Measurements from ENCODE around the gene DAB2. TPM values are rescaled to one million over a fixed set of nuclear protein-coding genes. Genes with fewer than 3 reads are reported as not detected.

DAB2 gene
- total and polyA plus RNA-seq, 7 donors = 4.1 to 37.1 (median 13.5) TPM

GRCh38 chr5:39464088-39464487, 39.3 kb upstream of the DAB2 start:
- no peak for DNase-seq
- no peaks in the 10 kb centered on the region for H3K4me1 ChIP-seq
- no peak overlapping the region for H3K27ac ChIP-seq
- no peaks in the 10 kb centered on the region for H3K36me3 ChIP-seq (ENCODE audit: insufficient read depth in 1 of 2, low read depth in 1 of 2)
- no peak for TF ChIP-seq CTCF (IDR thresholded peaks at IDR 0.05)
- H3K9me3 ChIP-seq = no peaks in the 10 kb centered on the region
- intact Hi-C loops (cut with DNase I) = no loop called here
- ATAC-seq = peak; percentile 19 to 64 (median 53)
- WGBS, 3 donors = 52 to 62% (median 60%) methylated on average over 5 of the region's 5 CpGs
- H3K4me3 ChIP-seq = no peak overlapping the region
- peaks cover 0 to 2% (median 0%) of the 10 kb centered on the region in 3 donors for H3K27me3 ChIP-seq (ENCODE audit: insufficient read depth in 3 of 3, low read length in 2 of 3)

DNA sequence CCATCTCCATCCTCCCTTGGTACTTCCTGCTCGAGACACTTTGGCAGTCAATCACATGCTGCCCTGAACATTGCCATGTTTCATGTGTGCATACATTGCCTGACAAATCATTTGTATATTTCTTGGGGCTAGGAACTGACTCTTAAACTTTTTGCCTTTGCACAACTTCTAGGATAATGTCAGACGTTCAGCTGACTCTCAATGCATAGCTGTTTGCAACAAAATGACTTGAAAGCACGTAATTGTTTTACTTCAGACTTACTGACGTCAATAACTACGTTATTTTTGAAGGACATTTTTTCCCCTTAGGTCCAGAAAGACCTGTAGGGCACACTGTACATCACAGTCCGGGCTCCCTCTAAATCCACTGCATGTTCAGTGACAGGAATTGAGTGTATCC, 37.4 kb upstream of the DAB2 start:
- intact Hi-C loops (cut with DNase I) = no loop called here
- Histone ChIP-seq H3K4me1 (no peaks in the 10 kb centered on the region), H3K4me3 (no peak overlapping the region), H3K9me3 (no peaks in the 10 kb centered on the region), H3K27me3 (ENCODE audit: insufficient read depth in 3 of 3, low read length in 2 of 3) (peaks cover 0 to 2% (median 0%) of the 10 kb centered on the region in 3 donors), H3K36me3 (ENCODE audit: insufficient read depth in 1 of 2, low read depth in 1 of 2) (no peaks in the 10 kb centered on the region), H3K27ac (no peak overlapping the region)
- WGBS, 3 donors = 83 to 88% (median 87%) methylated on average over 6 of the region's 6 CpGs
- DNase-seq = no peak
- no peak for TF ChIP-seq CTCF (IDR thresholded peaks at IDR 0.05)
- ATAC-seq = no peak

DNA sequence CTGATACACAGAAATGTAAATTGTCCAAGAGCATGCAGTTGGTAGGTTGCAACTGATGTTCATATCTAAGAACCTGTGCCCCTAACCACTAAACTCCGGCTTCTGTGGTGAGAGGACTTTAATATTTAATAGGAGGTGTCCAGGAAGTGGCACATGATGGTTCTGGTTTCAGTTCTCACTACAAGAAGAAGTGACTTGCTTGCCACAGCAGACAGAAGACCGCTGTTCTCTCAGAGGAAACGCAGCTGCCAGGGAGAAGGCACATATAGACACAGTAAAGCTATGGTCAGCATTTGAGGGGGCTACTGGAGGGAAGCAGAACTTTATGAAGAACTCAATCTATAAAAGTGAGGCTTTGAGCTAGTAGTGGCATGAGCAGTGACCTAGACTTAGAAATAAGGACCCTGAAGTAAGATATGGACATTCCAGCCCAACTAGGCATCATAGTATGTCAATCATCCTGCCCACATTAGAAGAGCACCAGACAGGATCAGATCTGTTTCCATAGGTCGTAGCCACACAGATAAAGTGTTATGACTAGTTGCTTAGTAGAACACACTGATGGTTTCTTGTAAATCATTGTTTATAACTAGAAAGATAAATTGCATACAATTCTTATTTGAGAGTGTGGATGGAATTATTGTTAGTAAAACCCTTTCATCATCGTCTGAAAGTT, 36.4 kb upstream of the DAB2 start:
- no peaks in the 10 kb centered on the region for H3K36me3 ChIP-seq (ENCODE audit: insufficient read depth in 1 of 2, low read depth in 1 of 2)
- ATAC-seq = no peak
- no peak overlapping the region for H3K27ac ChIP-seq
- no peak overlapping the region for H3K4me3 ChIP-seq
- TF ChIP-seq CTCF (IDR thresholded peaks at IDR 0.05) = no peak
- no peaks in the 10 kb centered on the region for H3K4me1 ChIP-seq
- DNase-seq = no peak
- no peaks in the 10 kb centered on the region for H3K9me3 ChIP-seq
- H3K27me3 ChIP-seq (ENCODE audit: insufficient read depth in 3 of 3, low read length in 2 of 3) = peaks cover 0 to 2% (median 0%) of the 10 kb centered on the region in 3 donors
- intact Hi-C loops (cut with DNase I) = no loop called here
- WGBS, 3 donors = 81 to 83% (median 83%) methylated on average over 5 of the region's 5 CpGs

GRCh38 chr5:39459907-39460306, 35.1 kb upstream of the DAB2 start:
- intact Hi-C loops (cut with DNase I) = no loop called here
- Histone ChIP-seq H3K4me3 (no peak overlapping the region), H3K27me3 (ENCODE audit: insufficient read depth in 3 of 3, low read length in 2 of 3) (peaks cover 0 to 2% (median 0%) of the 10 kb centered on the region in 3 donors), H3K27ac (no peak overlapping the region), H3K4me1 (no peaks in the 10 kb centered on the region), H3K36me3 (ENCODE audit: insufficient read depth in 1 of 2, low read depth in 1 of 2) (no peaks in the 10 kb centered on the region), H3K9me3 (no peaks in the 10 kb centered on the region)
- no peak for ATAC-seq
- no peak for DNase-seq
- no peak for TF ChIP-seq CTCF (IDR thresholded peaks at IDR 0.05)

- no peak overlapping the region for H3K4me3 ChIP-seq
- DNase-seq (no peak), ATAC-seq (no peak)
- H3K27me3 ChIP-seq (ENCODE audit: insufficient read depth in 3 of 3, low read length in 2 of 3) = peaks cover 0 to 2% (median 0%) of the 10 kb centered on the region in 3 donors
- H3K36me3 ChIP-seq (ENCODE audit: insufficient read depth in 1 of 2, low read depth in 1 of 2) = no peaks in the 10 kb centered on the region
- no peak overlapping the region for H3K27ac ChIP-seq
- no peaks in the 10 kb centered on the region for H3K4me1 ChIP-seq
- TF ChIP-seq CTCF (IDR thresholded peaks at IDR 0.05) = no peak
- no peaks in the 10 kb centered on the region for H3K9me3 ChIP-seq
- intact Hi-C loops (cut with DNase I) = no loop called here
- WGBS, 3 donors = 88 to 96% (median 91%) methylated on average over 3 of the region's 3 CpGs
These were observed 34.3 kb upstream of the DAB2 start for GRCh38 chr5:39459071-39459470.

All from psoas muscle (tissue), 8 donors.